HG03565 (cell line): ENCODE results near the gene CYP11A1.

ENCODE experiments used
- ATAC-seq: cut with Tn5 transposase; IDR thresholded peaks from one replicate; pipeline ENCODE4 v1.9.1; 2021; ENCODE audit warnings: mild to moderate bottlenecking, moderate library complexity; ENCODE audit not compliant: unreplicated experiment

CYP11A1 gene

DNA sequence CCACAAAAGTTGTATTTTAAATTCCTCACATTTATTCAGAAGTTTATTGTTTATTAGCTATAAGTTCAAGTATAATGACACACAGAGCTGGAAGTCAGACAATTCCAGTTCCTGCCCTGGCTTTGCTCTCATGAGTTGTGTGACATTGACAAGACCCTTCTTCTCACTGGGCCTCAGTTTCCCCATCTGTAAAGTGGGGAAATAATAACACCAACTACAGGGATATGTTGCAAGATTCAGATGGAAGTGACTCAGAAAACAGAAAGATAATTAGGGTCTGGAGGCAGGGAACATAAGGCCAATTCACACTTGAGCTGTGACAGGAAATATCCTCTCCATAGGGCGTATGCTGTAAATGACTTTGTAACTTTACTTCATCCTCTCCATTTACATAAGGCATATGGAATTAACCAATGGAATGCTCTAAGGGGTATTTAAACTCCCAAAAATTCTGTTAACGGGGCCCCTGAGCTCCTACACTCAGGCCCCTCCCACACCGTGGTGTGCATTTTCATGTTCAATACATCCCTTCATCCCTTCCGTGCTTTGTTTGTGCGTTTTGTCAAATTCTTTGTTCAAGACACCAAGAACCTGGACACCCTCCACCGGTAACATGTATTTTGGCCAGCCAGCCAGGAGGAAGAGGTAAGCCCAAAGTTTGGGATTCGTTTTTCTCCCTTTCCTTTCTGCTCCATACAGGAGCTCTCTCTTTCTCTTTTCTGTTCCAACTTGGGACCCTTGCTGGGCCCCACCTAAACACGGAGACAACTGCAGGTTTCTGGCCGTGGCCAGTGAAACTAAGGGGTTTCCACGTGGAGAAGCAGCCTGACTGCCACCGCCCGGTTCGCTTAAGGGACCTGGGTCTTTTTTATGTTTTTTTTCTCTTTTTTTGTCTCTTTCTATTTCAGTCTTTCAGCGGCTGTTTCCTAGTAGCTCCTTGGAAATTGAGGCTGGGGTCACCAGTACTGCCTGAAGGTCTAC is 16.9 kb downstream of the CYP11A1 start:
- no peak for ATAC-seq

DNA sequence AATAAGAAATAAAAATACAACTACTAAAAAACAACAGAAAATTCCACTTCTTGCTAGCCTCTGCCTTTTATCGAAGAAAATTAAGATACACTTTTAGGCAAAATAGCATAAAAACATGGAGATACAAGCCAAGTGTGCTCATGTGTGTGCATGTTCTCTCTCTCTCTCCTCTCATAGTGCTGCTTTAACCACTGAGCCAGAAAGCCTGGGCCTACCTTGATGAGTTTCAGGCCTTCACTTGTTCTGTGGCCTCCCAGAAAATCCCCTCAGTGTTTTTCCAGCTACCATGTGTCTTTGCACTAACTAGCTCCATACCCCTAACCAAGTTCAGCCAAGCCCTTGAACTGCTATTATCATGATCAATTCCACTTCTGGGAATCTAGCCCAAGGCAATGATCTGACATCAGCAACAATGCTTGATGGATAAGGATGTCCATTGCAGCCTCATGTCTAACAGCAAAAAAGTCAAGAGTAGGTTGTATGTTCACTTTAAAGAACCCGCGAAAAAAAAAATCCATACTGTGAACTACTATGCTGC is 18.1 kb downstream of the CYP11A1 start:
- ATAC-seq: no peak

- no peak for ATAC-seq
Observed at GRCh38 chr15:74347757-74348250, 19.6 kb downstream of the CYP11A1 start.

DNA sequence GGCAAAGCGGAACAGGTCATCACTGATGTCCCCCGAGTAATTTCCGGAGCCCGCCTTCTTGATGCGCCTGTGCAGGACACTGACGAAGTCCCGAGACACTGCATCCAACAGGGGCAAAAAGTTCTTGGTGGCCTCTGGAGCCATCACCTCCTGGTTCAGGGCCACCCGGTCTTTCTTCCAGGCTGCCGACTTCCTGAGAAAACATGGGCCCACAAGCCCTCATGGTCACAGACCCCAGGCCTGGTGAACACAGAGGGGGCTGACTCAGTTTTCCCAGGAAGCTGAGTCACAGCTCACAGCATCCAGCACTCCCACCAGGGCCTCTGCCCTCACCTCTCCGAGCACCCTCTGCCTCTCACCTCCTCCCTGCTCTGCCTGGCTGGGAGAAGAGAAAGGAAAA is 22.4 kb downstream of the CYP11A1 start:
- no peak for ATAC-seq

DNA sequence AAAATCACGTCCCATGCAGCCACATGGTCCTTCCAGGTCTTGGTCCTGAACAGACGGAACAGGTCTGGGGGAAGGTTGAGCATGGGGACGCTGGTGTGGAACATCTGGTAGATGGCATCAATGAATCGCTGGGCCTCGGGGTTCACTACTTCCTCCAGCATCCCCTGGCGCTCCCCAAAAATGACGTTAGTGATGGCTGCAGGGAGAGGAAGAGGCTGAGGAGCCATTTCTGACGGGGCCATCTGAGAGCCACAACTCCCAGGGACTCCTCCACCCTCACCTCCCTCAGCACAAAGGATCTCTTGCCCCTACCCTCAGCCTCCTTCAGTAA is 23.7 kb downstream of the CYP11A1 start:
- ATAC-seq: no peak

DNA sequence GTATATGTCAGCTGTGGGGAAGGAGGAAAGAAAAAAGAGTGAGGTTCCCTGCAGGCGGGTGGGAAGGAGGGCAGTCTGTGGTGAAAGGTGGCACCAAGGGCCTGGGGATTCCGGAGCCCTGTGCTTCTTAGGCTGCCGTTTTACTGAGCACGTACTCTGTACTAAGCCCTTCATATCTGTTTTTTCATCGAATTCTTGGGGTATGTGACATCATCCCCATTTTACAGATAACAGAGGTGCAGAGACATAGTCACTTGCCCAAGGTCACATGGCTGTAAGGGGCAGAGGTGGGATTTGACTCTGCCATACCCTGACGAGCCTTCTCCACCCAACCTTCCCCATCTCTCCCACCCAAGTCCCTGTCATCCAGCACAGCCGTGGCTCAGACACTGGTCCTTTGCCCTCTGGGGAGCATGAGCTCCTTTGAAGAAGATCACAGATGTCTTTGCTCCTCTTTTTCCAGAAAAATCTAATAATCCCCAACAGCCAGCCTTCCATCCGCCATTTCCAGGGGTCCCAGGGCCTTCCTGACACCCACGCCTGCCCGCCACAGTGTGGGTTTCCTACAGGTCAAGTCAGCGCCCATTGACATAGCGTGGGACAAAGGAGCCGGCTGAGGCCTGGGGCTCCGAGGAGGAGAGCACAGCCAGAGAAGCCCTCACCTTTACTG is 24.2 kb downstream of the CYP11A1 start:
- ATAC-seq: no peak

DNA sequence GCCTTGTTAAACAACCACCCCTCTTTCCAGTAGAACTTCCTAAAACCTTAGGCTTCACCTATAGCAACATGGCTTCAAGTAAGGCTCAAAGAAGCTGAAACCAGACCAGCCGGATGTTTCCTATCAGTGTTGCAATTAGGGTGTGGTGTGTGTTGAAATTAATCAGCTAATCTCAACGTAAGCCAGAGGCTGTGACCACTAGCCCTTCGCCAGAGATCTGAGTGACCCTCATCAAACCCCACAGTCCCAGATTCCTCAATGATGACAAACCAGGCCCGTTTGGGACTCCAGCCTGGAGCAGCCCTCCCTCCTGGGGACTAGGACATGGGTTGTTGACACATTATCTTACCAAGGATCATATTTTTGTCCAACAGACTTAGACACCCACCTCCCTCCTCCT is 27.3 kb downstream of the CYP11A1 start:
- ATAC-seq: no peak

DNA sequence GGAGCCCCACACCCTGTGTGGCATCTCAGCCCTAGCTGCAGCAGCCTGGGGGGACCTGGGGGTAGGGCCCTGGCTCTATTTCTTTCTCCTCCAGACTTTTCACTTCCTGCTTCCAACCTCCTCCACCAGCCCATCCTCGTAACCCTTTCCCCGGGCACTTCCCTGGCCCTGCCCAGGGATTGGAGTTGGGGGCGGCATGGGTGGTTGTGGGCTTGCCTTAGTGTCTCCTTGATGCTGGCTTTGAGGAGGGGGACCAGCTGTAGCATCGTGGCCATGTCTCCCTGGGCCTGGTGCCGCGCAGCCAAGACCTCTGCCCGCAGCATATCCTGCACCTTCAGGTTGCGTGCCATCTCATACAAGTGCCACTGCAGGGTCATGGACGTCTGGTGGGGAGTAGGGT is 28.1 kb downstream of the CYP11A1 start:
- no peak for ATAC-seq

GRCh38 chr15:74338676-74339075 is 28.8 kb downstream of the CYP11A1 start:
- no peak for ATAC-seq

- ATAC-seq: no peak
Observed at GRCh38 chr15:74337607-74338211, 29.7 kb downstream of the CYP11A1 start.

DNA sequence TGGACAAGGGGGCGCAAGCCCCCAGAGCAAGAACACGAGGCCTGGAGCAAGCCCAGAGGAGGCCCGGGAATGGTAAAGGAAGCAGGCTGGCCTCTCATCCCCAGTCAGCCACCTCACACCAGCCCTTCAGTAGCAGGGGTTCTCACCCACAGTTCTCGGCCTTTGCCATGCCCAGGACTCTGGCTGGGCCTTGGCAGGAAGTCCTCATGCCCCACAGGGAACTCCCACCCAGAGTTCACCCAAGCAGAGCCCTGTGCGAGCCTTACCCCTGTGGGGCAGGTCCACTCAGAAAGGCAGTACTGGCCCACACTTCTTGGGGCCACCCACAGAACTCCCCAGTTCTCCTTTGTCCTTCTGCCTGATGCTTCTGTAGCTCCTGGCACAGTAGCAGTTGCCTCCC is 30.3 kb downstream of the CYP11A1 start:
- ATAC-seq: no peak

DNA sequence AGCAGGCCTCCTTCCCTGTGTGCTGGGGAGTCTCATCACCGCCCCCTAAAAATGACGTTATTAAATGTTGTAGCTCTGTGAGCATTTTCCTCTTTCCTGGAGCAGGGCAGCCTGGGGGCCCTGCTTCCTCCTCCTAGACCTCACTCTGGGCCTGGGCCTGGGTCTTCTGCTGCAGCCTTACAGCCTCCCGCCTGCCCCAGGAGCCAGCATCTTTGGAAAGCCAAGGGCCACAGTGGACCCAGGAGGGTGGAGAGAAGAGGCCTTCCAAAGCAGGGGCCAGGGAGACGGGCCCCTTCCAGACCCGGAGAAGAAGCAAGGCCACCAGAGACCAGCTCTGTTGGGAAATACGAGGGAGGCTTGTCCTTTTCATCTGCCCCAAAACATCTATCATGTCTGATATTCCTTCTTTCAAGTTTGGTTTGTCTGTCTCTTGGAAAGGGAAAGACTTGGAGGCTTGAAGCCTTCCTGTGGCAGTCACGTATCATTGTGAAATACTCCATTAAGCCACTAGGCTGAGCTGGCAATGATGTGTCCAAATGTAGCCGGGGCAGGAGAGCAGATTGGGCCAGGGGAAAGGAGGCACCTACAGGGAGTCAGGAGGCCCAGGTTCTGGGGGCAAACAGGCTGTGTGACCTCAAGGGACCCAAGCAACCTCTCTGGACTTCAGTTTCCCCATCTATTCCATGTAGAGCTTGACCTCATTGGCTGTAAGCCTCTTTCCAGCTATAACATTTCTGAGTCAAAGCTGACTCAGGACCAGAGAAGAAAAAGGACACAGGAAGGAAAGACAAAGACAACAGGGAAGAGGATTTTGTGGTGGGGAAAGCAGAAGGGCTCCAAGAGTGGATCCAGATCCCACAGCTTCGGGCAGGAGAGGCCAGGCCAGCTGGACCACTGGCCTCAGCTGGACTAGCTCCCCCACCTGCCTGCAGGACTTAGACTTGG is 31.1 kb downstream of the CYP11A1 start:
- no peak for ATAC-seq

GRCh38 chr15:74335396-74335795 is 32.0 kb downstream of the CYP11A1 start:
- no peak for ATAC-seq

DNA sequence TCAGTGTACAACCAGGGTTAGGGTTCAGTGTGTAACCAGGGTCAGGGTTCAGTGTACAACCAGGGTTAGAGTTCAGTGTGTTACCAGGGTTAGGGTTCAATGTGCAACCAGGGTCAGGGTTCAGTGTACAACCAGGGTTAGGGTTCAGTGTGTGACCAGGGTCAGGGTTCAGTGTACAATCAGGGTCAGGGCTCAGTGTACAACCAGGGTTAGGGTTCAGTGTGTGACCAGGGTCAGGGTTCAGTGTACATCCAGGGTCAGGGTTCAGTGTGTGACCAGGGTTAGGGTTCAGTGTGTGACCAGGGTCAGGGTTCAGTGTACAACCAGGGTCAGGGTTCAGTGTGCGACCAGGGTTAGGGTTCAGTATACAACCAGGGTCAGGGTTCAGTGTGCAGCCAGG is 33.3 kb downstream of the CYP11A1 start:
- ATAC-seq: no peak

DNA sequence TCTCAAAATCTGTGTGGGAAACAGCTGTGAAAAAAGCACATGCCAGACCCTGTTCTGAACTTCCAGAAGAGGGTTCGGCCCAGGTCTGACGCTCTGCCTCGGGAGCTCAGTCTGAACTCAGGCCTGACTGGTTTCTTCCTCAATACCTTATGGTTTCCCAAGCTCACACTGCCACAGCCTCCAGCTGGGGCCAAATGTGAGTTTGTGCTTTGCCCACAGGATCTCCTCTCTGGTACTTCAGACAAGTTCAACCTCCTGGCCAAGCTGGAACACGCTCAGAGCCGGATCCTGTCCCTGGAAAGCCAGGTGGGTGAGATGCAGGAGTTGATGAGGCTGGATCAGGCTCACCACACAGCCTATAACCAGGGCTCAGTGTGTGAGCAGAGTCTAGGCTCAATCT is 33.8 kb downstream of the CYP11A1 start:
- ATAC-seq: no peak

DNA sequence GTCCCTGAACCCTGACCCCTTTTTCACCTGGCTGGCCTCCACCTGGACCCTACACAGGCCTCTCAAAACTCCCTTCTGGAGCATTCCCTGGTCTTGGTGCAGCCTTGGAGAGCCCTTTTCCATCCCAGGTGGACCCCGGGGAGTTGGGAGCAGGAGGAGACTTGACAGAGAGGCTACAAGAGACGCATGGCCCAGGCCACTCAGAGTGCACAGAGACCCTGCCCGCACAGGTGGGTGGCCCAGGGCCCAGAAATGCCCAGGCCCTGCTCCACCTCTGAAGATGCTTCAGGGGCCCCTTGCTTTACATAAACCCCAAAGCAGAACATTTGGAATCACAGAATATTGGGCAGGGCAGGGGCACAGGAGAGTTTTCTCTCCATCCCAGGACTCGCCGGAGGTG is 34.4 kb downstream of the CYP11A1 start:
- ATAC-seq: no peak

GRCh38 chr15:74332611-74333010 is 34.8 kb downstream of the CYP11A1 start:
- ATAC-seq: no peak

DNA sequence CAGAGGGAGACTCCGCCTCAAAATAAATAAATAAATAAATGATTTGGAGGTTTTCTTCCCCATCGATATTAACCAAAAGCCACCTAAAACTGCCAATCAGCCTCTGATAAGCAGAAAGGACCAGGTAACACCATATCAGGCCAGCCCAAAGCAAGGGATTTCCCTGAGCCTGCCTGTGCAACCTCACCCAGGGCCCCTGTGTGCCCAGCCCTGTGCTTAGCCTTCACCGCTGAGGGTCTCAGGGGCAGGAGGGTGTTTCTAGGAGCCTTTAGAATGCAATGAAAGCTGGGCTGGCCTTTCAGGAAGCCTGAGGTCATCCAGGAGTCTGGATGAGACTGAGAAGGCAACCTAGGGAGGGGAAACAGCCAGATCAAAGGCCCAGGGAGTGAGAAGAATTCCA is 35.4 kb downstream of the CYP11A1 start:
- ATAC-seq: no peak

GRCh38 chr15:74330861-74331408 is 36.5 kb downstream of the CYP11A1 start:
- ATAC-seq: no peak
